GM18508 (cell line): Measurements from ENCODE around the gene GPATCH11.

Experiments used
- ATAC-seq: cut with Tn5 transposase; IDR thresholded peaks from one replicate; pipeline ENCODE4 v1.9.1; 2021; ENCODE audit warnings: moderate number of reproducible peaks; ENCODE audit not compliant: insufficient read depth, unreplicated experiment

Gene GPATCH11

GRCh38 chr2:37104178-37104577 lies 19.9 kb downstream of the GPATCH11 start:
- no peak for ATAC-seq

GRCh38 chr2:37105150-37105549 lies 20.8 kb downstream of the GPATCH11 start:
- ATAC-seq, result no peak

GRCh38 chr2:37109523-37109922 lies 25.2 kb downstream of the GPATCH11 start:
- no peak for ATAC-seq

GRCh38 chr2:37110306-37111212 lies 26.2 kb downstream of the GPATCH11 start:
- no peak for ATAC-seq

- ATAC-seq, result no peak
Measured at GRCh38 chr2:37111958-37112357, 27.6 kb downstream of the GPATCH11 start.

- no peak for ATAC-seq
Measured at GRCh38 chr2:37117566-37117965, 33.2 kb downstream of the GPATCH11 start.

- ATAC-seq, result no peak
Measured at GRCh38 chr2:37119157-37119556, 34.8 kb downstream of the GPATCH11 start.

- no peak for ATAC-seq
Measured at GRCh38 chr2:37125416-37125815, 41.1 kb downstream of the GPATCH11 start.

- ATAC-seq, result no peak
Measured at GRCh38 chr2:37132914-37133313, 48.6 kb downstream of the GPATCH11 start.

GRCh38 chr2:37142546-37142945 lies 58.2 kb downstream of the GPATCH11 start:
- ATAC-seq, result no peak

GRCh38 chr2:37143974-37144373 lies 59.7 kb downstream of the GPATCH11 start:
- no peak for ATAC-seq

- no peak for ATAC-seq
Measured at GRCh38 chr2:37146062-37146461, 61.7 kb downstream of the GPATCH11 start.

GRCh38 chr2:37148325-37148724 lies 64.0 kb downstream of the GPATCH11 start:
- no peak for ATAC-seq
